NCI-H526 (cell line): ENCODE results near the gene SCIN.
"Not testable (repeated sequence)": the region's sequence is repeated elsewhere in the genome, so short reads cannot be mapped to it uniquely, and the experiment has no call there.

Source experiments
- DNase-seq, 2 experiments: peaks; one replicate each; lab custom pipeline; 2025; lab: John Stamatoyannopoulos, UW

SCIN gene

DNA sequence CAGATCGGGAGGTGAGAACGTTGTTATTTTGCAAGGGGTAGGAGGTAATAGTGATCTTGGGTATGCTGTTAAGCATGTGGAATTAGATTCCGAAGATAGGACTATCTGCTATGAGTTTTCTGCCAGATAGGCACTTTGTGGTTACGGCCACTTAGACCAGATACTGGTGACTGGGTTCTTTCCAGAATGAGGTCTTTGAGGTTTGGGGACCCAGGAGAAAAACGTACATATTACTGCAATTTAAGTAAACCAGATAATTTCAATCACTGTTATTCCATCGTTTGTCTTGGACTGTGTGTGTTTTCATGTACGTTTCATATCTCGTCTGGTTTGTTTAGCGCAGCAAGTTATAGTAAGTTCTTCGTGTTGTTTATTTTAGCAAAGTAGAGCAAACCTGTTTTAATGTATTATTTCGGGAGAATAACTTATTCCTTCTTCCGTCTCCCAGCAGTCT lies 117.2 kb downstream of the SCIN start:
- no peak for DNase-seq

DNA sequence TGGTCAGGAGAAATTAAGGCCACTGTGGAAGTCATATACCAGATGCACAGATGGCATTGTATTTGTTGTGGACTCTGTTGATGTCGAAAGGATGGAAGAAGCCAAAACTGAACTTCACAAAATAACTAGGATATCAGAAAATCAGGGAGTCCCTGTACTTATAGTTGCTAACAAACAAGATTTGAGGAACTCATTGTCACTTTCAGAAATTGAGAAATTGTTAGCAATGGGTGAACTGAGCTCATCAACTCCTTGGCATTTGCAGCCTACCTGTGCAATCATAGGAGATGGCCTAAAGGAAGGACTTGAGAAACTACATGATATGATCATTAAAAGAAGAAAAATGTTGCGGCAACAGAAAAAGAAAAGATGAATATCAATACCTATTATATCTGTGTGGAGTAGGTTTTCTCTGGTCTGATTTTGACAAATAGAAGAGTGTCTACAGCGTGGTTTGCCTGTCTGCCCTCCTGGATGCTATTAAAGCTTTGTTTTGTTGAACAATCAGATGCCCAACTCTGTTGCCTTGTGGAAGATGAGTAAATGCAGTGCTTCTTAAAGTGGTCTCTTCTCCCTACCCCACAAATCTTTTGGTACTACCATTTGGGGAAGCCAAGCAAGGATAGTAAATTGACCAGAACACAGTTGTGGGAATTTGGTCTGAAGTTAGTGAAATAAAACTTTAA lies 118.1 kb downstream of the SCIN start:
- DNase-seq, result not testable (repeated sequence)

DNA sequence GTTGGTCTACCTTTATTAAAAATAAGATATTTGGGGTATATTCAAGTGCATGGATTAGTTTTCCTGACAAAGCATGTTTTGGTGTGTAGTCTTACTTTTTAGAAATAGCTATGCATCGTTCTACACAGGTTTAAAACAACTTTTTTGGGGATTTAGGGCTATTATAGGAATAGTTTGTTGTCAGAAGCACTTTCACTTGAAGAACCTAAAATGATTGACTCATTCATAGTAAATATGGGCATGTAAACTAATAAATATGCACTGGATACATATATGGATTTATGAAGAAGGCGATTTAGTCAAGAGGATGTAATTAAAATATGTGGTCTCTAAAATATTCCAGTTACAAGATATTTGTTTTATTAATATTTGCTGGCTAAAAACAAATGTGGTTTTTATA lies 118.9 kb downstream of the SCIN start:
- DNase-seq, result no peak

DNA sequence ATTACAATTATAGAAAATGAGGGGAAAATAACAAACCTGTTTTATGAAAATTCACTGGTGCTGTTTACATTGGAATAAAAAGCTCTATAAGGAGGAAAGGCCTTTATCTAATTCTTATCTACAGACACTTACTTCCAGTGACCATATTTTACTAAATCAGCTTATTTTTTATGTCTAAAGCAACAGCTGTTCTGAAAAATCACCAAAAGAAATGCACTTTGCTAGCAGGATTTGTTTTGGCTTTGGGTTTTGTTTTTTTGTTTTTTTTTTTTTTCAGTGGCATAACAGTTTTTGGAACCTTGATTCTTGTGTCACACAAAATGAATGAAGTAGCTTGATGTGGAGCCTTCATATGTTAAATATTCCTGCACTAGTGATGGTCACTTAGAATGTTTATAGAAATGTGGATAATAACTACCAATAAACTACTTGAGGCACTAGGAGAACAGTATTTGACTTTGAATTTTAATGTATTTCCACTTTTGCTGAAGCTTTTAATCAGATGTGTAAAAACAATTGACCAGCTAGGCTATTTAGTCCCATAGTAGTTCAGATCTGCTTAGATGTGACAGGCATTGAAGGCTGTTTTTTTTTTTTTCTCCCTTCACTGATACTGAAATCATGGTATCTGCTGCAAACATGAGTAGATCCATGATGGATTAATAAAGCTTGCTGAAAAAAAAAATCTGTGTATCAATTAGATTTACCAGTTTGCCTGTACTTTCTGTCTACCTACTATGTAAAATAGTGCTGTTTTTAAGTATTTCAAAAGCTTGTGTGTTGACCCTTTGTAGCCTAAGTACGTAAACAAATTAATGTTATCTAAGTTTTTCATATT lies 119.7 kb downstream of the SCIN start:
- no peak for DNase-seq

DNA sequence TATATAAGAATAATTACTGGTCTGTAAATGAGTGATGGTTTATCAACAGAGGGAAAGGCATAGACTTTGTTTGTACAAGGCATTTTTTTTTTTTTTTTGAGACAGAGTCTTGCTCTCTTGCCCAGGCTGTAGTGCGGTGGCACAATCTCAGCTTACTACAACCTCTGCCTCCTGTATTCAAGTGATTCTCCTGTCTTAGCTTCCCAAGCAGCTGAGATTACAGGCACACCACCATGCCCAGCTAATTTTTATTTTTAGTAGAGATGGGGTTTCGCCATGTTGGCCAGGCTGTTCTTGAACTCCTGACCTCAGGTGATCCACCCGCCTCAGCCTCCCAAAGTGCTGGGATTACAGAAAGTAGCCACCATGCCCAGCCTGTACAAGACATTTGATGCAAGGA lies 120.9 kb downstream of the SCIN start:
- DNase-seq, result not testable (repeated sequence)

DNA sequence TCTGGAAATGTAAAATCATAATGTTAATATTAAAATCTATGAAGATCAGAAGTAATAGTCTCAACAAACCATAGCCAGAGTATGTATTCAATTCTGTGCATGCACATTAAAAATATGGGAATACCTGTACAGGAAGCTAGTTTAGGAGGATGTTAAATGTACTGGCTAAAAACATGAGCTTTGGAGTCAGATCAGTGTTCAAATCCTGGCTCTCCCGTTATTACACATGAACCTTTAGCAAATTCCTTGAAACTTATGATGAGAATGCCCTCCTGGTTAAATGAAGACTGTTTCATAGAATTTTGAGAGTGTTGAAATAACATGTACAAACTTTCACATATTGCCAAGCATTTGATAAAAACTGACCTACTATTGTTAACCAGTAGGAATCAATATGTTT lies 121.5 kb downstream of the SCIN start:
- DNase-seq, result no peak

DNA sequence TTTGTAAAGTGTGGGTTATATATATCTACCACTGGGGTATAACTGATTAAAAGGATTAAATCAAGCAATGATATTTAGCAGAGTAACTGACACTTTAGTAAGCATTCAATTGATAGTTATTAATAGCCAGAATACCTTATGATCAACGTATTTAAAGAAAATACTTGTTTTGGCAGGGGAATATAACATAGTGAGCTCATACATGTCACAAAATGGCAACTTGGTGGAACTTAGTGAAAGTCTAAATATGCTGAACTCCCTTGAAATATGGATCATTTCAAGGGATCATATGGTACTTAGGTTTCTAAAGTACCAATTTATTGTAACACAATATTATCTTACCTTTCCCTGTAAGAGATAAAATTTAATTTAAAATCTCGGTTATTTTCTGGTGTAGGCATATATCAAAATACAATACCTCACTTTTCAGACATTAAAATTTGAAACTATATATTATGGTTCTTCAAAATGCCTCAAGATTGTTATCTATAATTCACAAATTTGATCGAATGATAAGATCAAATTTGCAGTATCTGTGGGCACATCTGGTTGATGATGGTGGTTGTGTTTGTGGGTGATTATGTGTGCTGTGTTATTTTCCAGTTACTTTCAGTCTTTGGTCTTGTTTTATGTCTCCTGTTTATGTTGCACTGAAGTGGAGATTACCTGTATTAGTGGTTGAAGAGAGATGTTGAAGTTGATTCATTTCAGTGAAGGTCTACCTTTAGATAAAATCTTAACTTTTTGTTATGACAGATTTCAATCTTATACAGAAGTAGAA lies 122.1 kb downstream of the SCIN start:
- no peak for DNase-seq

DNA sequence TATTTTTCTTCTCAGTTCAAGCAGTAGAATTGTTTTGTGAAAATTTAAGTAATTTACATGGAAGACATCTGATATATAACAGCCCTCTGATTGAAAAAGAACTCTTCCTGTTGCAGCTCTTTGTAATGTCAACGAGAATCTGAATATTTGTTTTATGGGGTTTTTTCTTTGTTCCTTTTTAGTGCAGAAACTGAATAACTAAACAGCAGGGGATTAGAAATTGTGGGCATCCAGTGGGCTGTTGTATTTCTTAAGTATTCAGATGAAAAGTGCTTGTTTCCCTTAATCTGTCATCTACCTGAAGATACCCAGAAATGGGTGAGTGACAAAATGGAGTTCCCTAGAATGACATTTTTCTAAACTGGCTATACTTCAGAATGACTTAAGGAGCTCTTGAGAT lies 124.3 kb downstream of the SCIN start:
- DNase-seq, result no peak

DNA sequence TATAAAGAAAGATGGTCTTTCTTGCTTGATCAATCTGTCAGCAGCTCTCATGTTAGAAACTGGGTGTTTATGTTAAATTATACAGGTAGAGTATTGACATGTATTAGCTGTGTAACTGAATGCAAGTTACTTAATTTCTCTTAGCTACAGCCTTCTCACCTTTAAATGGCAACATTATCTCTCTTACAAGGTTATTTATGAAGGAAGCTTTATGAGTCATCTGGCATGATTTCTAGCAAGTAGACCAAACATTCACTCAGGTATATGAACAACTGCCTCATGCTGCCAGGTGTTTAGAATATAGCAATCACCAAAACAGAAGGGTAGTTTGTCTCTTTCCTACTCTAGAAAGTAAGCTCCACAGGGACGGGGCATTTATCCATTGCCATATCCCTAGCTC lies 125.4 kb downstream of the SCIN start:
- DNase-seq, result no peak

DNA sequence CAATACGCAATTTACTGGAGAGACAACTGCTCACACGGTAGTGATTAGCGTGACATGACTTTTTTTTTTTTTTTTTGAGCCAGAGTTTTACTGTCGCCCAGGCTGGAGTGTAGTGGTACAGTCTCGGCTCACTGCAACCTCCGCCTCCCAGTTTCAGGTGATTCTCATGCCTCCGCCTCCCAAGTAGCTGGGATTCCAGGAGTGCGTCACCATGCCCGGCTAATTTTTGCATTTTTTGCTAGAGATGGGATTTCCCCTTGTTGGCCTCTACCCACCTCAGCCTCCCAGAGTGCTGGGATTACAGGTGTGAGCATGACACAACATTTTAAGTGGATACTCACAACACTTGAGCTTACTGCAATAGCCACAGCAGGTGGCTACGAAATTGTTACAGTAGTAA lies 128.8 kb downstream of the SCIN start:
- DNase-seq, result no peak

DNA sequence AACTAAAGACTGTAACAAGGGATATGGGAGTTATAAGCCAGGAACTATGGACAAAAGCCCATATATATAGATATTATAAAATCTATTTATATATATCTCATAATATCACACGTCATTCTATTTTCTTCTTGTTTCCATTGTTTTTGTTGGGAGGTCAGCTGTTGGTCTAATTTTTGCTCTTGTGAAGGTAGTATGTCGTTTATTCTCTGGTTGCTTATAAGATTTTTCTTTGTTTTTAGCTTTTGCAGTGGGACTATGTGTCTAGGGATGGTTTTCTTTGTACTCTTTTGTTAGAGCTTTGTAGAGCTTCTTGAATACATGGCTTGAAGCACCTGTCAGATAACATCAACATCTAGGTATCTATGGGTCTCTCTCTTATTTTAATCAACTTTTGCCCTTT lies 130.9 kb downstream of the SCIN start:
- no peak for DNase-seq

DNA sequence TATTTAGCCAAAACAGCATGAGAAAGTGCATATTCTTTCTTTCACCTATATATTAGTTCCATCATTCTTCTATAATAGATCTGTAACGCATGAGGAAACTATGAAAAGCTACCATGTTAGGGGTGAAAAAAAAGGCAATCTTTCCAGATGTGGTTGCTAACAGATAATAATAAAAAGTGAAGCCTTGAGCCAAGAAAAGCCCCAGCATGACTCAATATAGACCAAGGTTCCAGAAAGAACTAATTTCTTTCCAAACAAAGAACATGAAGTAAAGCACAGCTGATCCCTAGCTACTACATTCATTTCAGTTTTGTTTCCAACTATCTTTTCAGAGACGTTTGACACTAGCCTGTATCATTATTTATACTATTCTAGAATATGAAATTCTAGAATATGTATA lies 133.4 kb downstream of the SCIN start:
- DNase-seq, result no peak

DNA sequence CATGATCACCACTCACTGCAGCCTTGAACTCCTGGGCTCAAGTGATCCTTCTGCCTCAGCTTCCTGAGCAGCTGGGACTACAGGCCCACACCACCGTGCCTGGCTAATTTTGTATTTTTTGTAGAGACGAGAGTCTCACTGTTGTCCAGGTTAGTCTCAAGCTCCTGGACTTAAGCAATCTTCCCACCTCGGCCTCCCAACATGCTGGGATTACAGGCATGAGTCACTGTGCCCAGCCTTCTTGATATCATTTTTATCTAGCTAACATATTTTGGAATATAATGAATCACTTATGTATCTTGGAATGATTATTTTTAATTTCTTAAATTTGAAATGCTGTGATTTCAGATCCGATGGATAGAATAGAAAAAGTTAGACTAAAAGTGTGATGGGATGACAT lies 135.4 kb downstream of the SCIN start:
- no peak for DNase-seq

DNA sequence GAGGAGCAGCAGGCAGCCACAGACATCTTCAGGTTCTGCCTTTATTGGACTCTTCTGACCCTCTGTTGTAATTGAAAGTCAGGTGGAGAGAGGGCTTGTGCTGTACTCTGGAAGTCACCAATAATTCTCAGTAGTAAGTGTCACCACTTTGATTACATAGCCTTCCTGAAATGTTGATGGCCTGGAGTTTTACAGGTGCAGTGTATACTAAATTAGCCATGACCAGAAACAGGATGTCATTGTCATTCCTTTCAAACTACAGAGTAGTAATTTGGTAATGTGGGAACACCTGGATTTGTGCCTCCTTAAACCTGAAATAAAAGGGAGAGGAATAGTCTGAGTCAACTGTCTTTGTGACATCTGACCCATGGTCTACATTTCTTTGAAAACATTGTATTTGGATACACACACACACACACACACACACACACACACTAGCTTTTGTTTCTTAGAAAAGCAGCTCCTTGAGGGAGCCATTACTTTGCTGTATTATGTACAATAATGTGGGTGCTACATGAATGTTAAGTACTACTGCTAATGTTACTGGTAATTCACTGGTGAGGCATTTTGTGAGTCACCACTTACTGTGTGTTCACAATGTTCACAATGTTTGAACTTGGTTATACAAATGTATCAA lies 136.5 kb downstream of the SCIN start:
- no peak for DNase-seq

DNA sequence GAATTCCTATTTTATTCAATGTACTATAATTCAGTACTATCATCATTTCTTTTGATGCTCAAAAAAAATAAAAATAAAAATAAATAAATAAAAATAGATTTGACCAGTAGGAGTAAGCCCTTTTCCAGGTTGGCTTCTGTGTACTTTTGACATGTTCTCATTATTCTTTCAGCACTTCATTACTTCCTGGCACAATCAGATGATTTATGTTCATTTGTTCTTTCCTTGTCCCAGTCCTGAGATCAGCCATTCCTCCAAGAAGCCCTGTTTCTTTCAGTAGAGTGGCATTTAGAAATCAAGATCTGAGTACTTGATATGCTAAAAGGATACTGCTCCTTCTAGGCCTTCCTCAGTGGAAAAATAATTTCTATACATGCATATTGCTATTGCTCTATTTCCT lies 137.8 kb downstream of the SCIN start:
- DNase-seq, result no peak
